Measurements from ENCODE around the gene PARP6. TPM values are rescaled to one million over a fixed set of nuclear protein-coding genes. Genes with fewer than 3 reads are reported as not detected.

PARP6 gene
- total and polyA plus RNA-seq, 2 of the 8 experiments (the other 6 are each of a cell fraction or from before 2014, with no cell fraction given) = 39.8 to 45.3 TPM

DNA sequence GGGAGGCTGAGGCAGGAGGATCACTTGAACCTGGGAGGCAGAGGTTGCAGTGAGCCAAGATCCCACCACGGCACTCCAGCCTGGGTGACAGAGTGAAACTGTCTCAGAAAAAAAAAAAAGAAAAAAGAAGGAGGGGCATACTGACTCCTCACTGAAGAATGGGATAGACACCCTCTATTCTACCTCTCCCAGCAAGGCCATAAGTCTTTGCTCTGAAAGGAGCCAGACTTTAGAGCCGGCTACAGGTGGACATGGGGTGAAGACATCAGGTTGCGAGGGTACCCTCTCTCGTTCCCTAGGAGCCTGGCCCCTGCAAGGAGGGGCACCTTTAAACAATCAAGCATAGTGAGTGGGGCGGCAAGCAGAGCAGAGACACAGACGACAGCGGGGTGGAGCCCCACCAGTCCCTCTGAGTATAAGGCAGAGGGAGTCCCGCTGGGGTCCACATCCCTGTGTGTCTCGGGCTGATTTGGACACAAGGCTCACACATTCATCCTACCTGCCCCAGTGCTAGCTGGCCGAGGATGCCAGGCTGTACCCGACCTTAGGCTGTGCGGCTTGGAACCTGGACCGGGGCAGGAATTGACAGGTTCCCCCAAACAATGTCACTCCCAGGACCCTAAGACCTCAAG lies 75.8 kb downstream of the PARP6 start:
- H3K79me1 ChIP-seq (ENCODE audit: low read depth, low read length) = no peaks in the 10 kb centered on the region
- no peaks in the 10 kb centered on the region for H3K9me3 ChIP-seq (ENCODE audit: insufficient read depth in 2 of 2, low read depth in 1 of 2, low read length in 1 of 2)
- no peak overlapping the region for H2BK20ac ChIP-seq (ENCODE audit: low read length)
- H2AFZ ChIP-seq (ENCODE audit: low read length) = peak overlapping the region; percentile 0; the same call in 1 of the 2 replicates
- H2AK5ac ChIP-seq (ENCODE audit: low read depth, low read length) = no peak overlapping the region
- no peak overlapping the region for H3K9ac ChIP-seq (replicated peaks in 1 of 4; ENCODE audit: extremely low read depth in 1 of 4, low read depth in 3 of 4, low read length in 3 of 4)
- peaks cover 19 to 27% (median 24%) of the 10 kb centered on the region in 4 experiments for H3K36me3 ChIP-seq (ENCODE audit: control insufficient read depth in 2 of 4, insufficient read depth in 4 of 4, low read length in 3 of 4)
- H4K8ac ChIP-seq (ENCODE audit: extremely low read depth, insufficient read depth, low read length) = no peak overlapping the region; the same call in 1 of the 2 replicates
- no peak overlapping the region for H2BK120ac ChIP-seq (replicated peaks; ENCODE audit: low read depth, low read length)
- ChIA-PET POLR2A (ENCODE audit: partially characterized antibody) (interaction anchor here (0.6 to 4.4 kb wide), 9 partner anchors 13 to 336 kb away, joined by 3 to 33 read pairs (median 3); partner anchors contain the start of gene PKM), CTCF (ENCODE audit: partially characterized antibody) (interaction anchor here (0.7 to 1.6 kb wide), 3 partner anchors 34 to 1729 kb away, joined by 3 to 4 read pairs (median 3); no protein-coding TSS in a partner anchor)
- WGBS, 2 experiments (ENCODE audit: extremely low coverage in 1 of 2, insufficient coverage in 1 of 2, insufficient read length in 1 of 2, insufficient replicate concordance in 2 of 2, low coverage in 1 of 2, low lambda C conversion rate in 2 of 2, missing lambda C conversion rate in 1 of 2) = 59% methylated on average over 12 of the region's 13 CpGs; no CpG with 5 or more reads in 1 of the 2 experiments
- H3K4me2 ChIP-seq (ENCODE audit: insufficient read depth in 1 of 2, low read depth in 2 of 2, low read length in 2 of 2) = peak overlapping the region; percentile 85 to 89
- H3K27ac ChIP-seq (ENCODE audit: low read depth, low read length) = no peak overlapping the region
- H3K23me2 ChIP-seq (ENCODE audit: low read depth, low read length) = peaks cover 9% of the 10 kb centered on the region
- H3K18ac ChIP-seq (ENCODE audit: extremely low read depth, low read length) = no peak overlapping the region; the same call in 1 of the 2 replicates
- H4K5ac ChIP-seq (ENCODE audit: insufficient read length, low read depth, low read length) = no peak overlapping the region
- no peak overlapping the region for H3K14ac ChIP-seq (ENCODE audit: insufficient read length)
- no peak overlapping the region for H3K56ac ChIP-seq (replicated peaks; ENCODE audit: insufficient read length, low read depth, low read length)
- no peaks in the 10 kb centered on the region for H3K79me2 ChIP-seq (ENCODE audit: control insufficient read depth in 1 of 2, insufficient read depth in 2 of 2, low read length in 2 of 2)
- no peak overlapping the region for H4K91ac ChIP-seq (replicated peaks; ENCODE audit: insufficient read length, low read length)
- no peak overlapping the region for H2BK5ac ChIP-seq (ENCODE audit: low read depth, low read length)
- H3K4me3 ChIP-seq (ENCODE audit: extremely low read depth in 1 of 4, insufficient read depth in 2 of 4, low read depth in 3 of 4, low read length in 4 of 4) = peak overlapping the region; percentile 49 to 74 (median 59)
- no peak for DNase-seq (ENCODE audit: low read depth in 1 of 2, low spot score in 2 of 2)
- FAIRE-seq = no peak
- TF ChIP-seq, protein P1, sequence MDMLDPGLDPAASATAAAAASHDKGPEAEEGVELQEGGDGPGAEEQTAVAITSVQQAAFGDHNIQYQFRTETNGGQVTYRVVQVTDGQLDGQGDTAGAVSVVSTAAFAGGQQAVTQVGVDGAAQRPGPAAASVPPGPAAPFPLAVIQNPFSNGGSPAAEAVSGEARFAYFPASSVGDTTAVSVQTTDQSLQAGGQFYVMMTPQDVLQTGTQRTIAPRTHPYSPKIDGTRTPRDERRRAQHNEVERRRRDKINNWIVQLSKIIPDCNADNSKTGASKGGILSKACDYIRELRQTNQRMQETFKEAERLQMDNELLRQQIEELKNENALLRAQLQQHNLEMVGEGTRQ (IDR thresholded peaks at IDR 0.05; ENCODE audit: low read length) = no peak
- TF ChIP-seq SP2 (IDR thresholded peaks at IDR 0.05; ENCODE audit: low read length) = no peak
- peaks cover 15 to 18% of the 10 kb centered on the region in 2 experiments for H4K20me1 ChIP-seq (replicated peaks in 1 of 2; ENCODE audit: control insufficient read depth in 1 of 2, insufficient read depth in 2 of 2, low read length in 2 of 2)
- H3K27me3 ChIP-seq (replicated peaks in 1 of 4; ENCODE audit: control insufficient read depth in 3 of 4, extremely low read depth in 1 of 4, insufficient read depth in 3 of 4, low read length in 3 of 4) = peaks cover 7 to 21% (median 17%) of the 10 kb centered on the region in 4 experiments; a peak in 6 of 7 replicates
- no peak overlapping the region for H3K23ac ChIP-seq (ENCODE audit: insufficient read length)
- no peak overlapping the region for H2BK12ac ChIP-seq (ENCODE audit: low read depth, low read length)
- H3K4ac ChIP-seq (replicated peaks; ENCODE audit: insufficient read length, low read depth, low read length) = no peak overlapping the region
- H2BK15ac ChIP-seq (ENCODE audit: low read length) = peak overlapping the region; percentile 18; the same call in 1 of the 2 replicates
- H3K4me1 ChIP-seq (replicated peaks in 1 of 4; ENCODE audit: control insufficient read depth in 3 of 4, insufficient read depth in 4 of 4, low read length in 3 of 4) = peaks cover 2 to 8% (median 4%) of the 10 kb centered on the region in 4 experiments; a peak in 6 of 7 replicates

Data from H1 (cell line).